HG02981 (cell line): ENCODE results near the gene RCAN1.
"Not testable (repeated sequence)": the region's sequence is repeated elsewhere in the genome, so short reads cannot be mapped to it uniquely, and the experiment has no call there.

Source experiments
- ATAC-seq: cut with Tn5 transposase; IDR thresholded peaks from one replicate; pipeline ENCODE4 v1.9.1; 2021; ENCODE audit warnings: mild to moderate bottlenecking, moderate library complexity; ENCODE audit not compliant: unreplicated experiment

RCAN1 gene

GRCh38 chr21:34621434-34622350, 6.8 kb upstream of the RCAN1 start:
- no peak for ATAC-seq

DNA sequence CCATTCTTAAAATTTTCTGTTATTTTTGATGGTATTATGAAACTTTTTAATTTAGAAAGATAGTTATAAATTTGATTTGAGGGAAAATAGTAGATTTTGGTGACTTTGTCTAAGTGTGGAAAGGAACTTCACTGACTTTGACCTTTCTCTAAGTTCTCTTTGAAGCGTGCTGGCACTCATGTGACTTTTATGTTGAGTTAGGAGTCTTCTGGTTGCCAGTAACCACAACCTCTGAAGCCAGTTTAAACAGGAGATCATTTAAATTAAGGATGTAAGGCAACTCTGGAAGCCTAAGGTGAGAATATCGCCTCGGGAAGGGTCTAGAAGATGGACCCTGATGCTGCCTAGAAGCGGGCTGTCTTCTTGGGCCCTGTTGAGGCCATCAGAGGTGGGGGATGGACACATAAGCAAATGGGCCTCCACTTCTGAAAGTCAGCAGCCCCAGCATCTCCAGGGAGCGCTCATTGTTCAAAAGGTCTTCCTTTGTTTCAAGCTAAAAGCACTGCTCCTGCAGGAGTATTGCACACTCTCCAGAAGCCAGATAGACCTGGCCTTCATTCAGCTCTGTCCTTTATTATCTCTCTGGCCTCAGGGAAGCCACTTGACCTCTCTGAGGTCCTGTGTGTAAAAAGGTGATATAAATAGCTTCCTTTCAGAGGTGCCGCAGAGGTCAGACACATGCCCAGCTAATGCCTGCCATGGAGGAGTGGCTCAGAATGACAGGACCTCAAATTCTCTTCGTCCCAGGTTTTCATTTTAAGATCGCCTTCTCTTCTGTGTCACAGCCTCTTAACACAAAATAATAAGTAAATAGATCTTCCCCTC, 5.1 kb upstream of the RCAN1 start:
- ATAC-seq = no peak

GRCh38 chr21:34618941-34619340, 4.0 kb upstream of the RCAN1 start:
- ATAC-seq = no peak

DNA sequence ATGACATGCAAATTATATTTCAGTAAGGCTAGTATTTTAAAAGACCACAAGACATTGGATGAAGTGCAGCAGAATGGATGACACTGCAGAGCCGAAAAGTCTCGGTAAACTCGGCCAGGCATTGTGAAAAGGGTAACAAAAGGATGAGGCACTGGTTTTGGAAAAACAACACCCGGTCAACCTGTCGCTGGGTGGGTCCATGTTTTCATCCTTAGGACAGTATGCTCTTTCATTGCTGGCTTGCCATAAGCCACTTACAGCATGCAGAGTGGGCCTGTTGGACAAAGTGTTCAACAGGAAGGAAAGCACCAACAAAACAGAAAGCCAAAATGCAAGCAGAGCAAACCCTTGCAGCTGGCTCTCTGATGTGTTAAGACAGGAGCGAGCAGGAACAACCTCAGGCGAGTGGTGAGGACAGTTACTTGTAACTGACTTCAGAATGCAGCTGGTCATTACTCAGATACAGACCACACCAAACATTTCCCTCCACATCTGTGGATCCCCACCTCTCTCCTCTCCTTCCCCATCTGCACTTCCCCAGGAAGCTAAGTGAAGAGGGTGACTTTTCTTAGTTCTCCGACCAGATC, 2.9 kb upstream of the RCAN1 start:
- ATAC-seq = no peak

DNA sequence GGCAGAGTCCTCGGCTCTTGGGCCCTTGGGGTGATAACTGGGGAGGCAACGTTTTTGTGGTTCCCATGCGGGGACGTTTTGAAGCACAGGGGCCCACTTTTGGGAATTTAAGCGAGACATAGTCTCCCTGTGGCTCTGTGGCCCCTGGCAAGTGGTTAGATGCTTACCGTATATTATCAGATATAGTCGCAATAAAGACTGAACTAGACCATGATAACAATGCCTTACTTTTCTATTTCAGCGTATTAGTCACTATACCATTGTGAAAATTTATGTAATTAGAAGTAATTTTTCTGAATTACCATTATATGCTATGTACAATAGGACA, 538 bp upstream of the RCAN1 start:
- no peak for ATAC-seq

GRCh38 chr21:34613679-34614627, 960 bp downstream of the RCAN1 start:
- ATAC-seq = no peak

GRCh38 chr21:34612557-34612956, 2.4 kb downstream of the RCAN1 start:
- ATAC-seq = no peak

DNA sequence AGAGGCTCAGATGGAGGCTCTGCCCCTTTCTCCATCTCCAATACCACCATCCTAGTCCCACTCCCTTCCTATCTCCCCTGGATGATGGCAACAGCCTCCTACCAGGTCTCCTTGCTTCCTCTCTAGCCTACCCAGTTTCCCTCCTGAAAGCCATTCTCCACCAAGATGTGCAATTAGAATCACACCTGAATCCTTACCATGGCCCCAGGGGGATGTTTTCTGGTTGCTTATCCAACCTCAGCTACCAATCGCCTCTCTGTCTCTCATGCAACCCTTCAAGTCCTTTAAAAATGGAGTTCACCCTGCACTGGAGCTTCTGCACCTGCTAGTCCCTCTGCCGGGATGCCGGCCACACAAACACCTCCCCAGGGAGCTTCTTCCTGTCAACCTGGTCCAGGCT, 2.9 kb downstream of the RCAN1 start:
- ATAC-seq = no peak

DNA sequence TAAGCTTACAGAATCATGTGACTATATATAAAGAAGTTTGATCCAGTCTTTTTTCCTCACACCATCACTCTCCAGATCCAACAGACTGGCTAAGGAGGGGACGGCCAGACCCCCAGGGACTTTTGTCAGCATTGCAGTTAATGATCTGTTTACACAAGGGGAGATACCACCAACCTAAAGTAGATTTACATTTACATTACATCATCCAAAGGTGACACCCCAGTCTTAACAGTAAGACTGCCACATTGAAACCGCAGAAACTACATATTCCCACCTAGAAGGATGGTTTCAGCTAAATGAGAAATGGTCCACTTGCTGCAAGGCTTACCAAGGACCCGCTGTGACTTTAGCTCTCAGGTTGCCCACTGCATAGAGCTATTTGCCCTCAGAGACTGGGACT, 3.4 kb downstream of the RCAN1 start:
- ATAC-seq = no peak

- ATAC-seq = no peak
Measured at GRCh38 chr21:34609933-34610549, 4.9 kb downstream of the RCAN1 start.

DNA sequence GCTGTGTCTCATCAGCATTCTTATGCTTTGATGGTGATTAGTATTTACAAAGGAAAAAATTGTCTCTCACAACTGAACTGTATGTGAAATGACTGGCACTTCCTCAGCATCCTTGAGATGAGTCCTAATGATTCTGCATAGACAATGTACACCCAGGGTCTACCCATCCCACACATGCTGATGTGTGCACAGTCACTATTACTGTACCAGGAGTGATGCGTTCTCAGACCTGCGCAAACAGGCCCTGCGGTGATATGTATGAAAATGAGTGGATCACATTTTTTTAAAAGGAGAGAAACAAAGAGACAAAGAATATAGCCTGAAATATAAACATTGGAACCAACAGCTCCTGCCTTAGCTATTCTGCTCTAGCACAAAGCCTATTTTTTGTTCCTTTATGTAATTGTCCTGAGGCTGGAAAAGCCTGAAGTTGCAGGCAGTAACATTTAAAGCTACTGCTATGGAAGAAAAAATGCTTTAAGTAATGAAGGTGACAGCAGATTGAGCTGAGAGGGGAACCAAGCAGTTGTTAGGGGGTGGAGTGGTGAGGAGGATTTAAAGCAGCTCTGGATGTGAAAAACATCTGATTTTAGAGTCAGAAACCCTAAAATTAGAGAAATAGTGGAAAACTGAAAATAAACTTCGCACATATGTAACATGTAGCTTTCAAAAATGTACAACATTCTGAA, 5.5 kb downstream of the RCAN1 start:
- ATAC-seq = no peak

GRCh38 chr21:34607376-34607775, 7.5 kb downstream of the RCAN1 start:
- ATAC-seq = not testable (repeated sequence)

- no peak for ATAC-seq
Measured at GRCh38 chr21:34606621-34607020, 8.3 kb downstream of the RCAN1 start.

DNA sequence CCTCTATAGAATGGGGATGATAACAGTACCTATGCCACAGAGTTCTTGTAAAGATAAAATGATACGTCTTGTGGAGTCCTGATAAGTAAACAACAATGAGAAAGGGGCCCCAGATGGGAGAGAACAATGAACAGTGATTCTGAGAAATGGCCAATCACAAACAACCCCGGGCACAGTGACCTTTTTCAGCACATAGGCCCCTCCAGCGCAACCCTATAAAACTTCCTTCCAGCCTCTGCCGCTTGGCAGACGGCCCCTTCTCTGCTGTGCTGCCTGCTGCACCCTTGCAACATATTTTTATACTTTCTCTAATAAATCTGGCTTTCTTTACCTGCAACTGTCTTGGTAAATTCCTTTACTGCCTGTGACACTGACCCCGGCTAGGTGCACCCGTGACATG, 8.9 kb downstream of the RCAN1 start:
- no peak for ATAC-seq

DNA sequence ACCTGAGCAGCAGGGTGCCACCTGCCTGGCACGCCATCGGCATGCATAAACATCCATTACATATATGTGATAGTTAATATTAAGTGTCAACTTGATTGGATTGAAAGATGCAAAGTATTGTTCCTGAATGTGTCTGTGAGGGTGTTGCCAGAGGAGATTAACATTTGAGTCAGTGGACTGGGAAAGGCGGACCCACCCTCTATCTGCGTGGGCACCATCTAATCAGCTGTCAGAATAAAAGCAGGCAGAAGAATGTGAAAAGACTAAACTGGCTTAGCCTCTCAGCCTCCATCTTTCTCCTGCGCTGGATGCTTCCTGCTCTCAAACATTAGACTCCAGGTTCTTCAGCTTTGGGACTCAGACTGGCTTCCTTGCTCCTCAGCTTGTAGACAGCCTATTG, 10.0 kb downstream of the RCAN1 start:
- ATAC-seq = not testable (repeated sequence)

- no peak for ATAC-seq
Measured at GRCh38 chr21:34604556-34604955, 10.4 kb downstream of the RCAN1 start.

DNA sequence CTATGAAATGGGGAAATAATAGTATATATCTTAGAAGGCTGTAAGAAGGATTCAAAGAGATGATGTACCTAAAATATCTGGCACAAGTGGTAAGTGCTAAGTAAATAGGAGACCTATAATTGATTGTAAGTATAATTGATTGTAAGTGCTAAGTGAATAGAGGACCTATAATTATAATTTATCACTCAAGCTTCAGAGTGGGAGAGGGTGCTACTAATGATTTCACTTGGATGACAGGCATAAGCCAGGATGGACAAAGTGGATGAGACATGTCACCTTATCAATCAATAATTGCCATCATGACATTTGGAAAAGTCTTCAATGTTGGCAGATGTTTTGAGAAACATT, 11.2 kb downstream of the RCAN1 start:
- ATAC-seq = no peak

DNA sequence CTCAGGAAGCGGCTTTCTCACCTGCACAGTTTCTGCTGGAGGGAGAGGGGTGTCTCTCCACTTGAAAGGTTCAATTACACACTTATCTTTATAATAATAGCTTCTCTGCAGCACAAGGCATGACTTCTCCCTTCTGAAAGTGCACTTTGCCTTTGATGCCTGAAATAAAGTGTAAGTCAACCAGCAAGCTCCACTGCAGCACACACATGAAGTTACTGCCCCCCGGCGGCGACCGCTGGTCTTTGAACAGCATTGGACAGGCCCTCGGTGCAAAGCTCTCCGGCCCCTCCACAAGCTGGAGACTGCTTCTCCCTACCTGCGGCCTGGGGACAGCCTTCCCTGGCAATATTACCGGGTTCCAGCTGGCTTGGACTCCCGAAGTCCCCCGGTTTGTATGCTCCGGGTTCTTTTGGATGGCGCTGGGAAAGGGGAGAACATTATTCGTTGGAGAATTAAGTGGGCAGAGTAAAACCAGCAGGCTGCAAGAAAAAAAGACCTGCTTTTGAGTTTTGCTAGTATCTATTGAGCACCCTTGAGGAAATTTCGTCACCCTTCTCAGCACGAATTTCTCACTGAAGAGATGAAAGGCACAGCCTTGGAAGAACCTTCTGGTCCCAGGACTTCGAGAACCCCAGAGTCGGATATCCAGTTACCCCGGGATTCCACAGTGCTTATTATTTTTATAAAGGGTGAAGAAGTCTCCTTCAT, 11.8 kb downstream of the RCAN1 start:
- ATAC-seq = no peak

DNA sequence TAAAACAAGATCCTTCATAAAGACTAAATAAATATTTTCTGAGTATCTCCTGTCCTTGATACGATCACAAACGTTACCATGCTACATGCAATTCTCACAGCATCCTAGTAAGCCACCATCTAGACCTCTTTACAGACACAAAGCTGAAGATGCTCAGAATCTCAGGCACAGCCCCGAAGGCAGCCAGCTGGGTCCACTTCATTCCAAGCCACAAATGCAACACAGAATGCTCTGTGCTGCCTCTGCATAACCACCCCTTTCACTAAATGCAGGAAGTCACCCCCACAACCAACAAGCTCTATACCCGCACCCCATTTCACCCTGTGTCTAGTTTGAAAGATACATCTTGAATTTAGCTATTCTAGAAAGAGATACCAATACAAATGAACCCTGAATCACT, 12.9 kb downstream of the RCAN1 start:
- no peak for ATAC-seq
